HG03457 (cell line): Measurements from ENCODE around the gene CALHM5.
"Not testable (repeated sequence)": the region's sequence is repeated elsewhere in the genome, so short reads cannot be mapped to it uniquely, and the experiment has no call there.

ENCODE experiments used
- ATAC-seq: cut with Tn5 transposase; IDR thresholded peaks from one replicate; pipeline ENCODE4 v1.9.1; 2021; ENCODE audit warnings: moderate number of reproducible peaks; ENCODE audit not compliant: unreplicated experiment

CALHM5 gene, protein sequence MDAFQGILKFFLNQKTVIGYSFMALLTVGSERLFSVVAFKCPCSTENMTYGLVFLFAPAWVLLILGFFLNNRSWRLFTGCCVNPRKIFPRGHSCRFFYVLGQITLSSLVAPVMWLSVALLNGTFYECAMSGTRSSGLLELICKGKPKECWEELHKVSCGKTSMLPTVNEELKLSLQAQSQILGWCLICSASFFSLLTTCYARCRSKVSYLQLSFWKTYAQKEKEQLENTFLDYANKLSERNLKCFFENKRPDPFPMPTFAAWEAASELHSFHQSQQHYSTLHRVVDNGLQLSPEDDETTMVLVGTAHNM

DNA sequence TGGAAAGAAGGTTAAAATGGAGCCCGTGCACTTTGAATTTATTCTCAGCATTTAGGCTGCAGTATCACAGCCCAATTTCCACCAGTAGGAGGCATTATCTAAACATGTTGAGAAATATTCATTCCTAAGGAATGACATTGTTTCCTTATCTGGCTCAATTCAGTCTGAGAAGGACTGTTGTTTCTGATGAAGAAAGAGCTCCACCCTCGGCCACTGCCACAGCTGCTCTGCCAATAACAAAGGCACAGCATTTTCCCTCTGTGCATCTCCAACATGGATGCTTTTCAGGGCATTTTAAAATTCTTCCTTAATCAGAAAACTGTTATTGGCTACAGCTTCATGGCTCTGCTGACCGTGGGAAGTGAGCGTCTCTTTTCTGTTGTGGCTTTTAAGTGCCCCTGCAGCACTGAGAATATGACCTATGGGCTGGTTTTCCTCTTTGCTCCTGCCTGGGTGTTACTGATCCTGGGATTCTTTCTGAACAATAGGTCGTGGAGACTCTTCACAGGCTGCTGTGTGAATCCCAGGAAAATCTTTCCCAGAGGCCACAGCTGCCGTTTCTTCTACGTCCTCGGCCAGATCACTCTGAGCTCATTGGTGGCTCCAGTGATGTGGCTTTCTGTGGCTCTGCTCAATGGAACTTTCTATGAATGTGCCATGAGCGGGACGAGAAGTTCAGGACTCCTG lies at the start of gene CALHM5:
TSS of gene CALHM5 (plus strand) at position 216 of the 687 bp plus-strand sequence. CDS start at position 274, 58 bp downstream.
- ATAC-seq = no peak

DNA sequence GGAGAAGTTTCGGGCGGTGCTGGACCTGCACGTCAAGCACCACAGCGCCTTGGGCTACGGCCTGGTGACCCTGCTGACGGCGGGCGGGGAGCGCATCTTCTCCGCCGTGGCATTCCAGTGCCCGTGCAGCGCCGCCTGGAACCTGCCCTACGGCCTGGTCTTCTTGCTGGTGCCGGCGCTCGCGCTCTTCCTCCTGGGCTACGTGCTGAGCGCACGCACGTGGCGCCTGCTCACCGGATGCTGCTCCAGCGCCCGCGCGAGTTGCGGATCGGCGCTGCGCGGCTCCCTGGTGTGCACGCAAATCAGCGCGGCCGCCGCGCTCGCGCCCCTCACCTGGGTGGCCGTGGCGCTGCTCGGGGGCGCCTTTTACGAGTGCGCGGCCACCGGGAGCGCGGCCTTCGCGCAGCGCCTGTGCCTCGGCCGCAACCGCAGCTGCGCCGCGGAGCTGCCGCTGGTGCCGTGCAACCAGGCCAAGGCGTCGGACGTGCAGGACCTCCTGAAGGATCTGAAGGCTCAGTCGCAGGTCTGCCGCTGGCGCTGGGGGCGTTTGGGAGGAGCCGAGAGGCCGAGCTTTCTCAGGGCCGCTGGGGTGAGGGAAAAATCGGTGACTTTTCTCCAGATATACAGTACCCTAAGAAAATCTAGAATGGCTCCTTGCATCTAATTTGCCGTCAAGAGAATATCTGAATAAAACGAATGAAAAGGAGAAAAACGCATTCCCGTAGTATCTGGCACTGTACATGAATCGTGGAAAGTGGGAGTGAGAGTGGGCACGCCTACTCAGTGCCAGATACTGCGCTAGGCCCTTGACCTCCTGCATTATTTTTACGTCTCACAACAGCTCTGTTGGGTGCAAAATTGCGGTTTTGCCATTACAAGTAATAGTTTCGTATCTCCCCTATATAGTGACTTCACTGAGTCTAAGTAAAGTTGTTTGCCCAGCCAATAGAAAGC lies 49.2 kb upstream of the CALHM5 start:
- ATAC-seq = peak; percentile 67

DNA sequence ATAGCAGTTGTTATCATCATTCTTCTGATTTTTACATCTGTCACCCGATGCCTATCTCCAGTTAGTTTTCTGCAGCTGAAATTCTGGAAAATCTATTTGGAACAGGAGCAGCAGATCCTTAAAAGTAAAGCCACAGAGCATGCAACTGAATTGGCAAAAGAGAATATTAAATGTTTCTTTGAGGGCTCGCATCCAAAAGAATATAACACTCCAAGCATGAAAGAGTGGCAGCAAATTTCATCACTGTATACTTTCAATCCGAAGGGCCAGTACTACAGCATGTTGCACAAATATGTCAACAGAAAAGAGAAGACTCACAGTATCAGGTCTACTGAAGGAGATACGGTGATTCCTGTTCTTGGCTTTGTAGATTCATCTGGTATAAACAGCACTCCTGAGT lies 48.1 kb upstream of the CALHM5 start:
- ATAC-seq = no peak

DNA sequence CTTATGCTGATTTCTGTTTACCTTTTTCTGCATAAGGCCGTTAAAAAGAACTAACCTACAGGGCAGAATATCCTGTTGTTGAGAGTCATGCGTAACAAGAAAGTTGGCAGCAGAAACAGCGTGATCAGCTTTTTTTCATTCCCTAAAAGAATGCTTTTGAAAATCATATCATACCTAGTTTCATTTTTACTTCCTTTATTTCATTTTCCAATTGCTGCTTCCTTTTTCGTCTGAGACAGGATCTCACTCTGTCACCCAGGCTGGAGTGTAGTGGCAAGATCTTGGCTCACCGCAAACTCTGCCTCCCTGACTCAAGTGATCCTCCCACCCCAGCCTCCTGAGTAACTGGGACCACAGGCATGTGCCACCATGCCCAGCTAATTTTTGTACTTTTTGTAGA lies 46.2 kb upstream of the CALHM5 start:
- no peak for ATAC-seq

DNA sequence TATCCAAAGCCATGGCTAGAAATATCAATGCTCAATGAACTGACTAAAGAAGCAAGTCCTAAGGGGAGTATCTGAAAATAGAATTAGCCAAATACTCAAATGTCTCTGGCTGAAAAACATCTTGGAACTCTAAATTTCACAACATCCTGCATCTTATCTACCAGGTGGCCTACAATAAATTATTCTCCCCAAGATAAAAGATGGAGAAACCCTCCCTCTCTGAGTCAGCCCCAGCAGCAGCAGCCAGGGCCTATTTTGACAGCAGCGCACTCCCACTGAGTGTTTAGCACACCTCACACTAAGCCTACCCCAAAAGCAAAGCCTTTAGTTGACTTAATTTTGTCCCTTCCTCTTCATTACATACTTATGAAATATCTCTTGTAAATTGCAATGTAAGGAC lies 44.3 kb upstream of the CALHM5 start:
- ATAC-seq = no peak

DNA sequence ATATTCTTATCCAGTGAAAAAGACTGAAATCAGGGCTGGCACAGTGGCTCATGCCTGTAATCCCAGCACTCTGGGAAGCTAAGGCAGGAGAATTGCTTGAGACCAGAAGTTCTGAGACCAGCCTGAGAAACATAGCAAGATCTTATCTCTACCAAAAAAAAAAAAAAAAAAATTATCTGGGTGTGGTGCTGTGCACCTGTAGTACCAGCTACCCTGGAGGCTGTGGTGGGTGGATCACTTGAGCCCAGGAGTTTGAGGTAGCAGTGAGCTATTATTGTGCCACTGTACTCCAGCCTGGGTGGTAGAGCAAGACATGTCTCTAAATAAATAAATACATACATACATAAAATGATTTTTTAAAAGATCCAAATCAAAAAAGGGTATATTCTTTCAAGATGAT lies 43.9 kb upstream of the CALHM5 start:
- no peak for ATAC-seq

DNA sequence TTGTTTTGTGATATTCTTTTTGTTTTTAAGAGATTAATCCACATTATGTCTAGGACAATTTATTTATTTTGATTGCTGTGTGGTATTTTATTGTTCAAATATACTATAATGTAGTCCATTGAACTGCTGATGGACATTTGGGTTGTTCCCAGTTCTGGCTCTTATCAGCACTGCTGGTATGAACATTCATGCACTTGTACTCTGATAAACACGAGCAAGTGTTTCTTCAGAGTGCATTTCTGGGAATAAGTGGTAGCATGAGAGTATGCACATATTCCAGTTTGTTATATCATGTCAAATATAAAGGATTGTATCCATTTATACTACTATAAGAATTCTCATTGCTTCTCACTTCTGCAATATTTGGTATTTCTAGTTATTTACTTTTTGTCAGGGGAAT lies 43.1 kb upstream of the CALHM5 start:
- no peak for ATAC-seq

DNA sequence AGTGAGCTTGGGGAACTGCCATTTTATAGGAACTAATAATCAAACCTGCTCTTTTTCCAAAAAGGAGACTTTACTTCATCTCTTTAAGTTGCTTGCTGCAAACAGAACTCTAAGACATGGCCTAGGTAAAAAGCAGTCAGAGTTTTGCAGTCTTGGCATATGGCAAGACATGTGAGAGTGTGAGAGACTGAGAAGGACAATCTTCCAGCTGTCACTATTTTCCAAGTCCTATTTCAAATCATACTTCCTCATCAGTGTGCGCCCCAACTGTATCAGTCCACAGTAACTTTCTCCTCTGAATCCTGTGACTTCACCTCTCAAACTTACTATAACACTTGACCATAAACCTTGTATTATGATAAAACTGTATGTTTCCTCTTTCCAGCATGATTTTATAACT lies 39.9 kb upstream of the CALHM5 start:
- ATAC-seq = no peak

DNA sequence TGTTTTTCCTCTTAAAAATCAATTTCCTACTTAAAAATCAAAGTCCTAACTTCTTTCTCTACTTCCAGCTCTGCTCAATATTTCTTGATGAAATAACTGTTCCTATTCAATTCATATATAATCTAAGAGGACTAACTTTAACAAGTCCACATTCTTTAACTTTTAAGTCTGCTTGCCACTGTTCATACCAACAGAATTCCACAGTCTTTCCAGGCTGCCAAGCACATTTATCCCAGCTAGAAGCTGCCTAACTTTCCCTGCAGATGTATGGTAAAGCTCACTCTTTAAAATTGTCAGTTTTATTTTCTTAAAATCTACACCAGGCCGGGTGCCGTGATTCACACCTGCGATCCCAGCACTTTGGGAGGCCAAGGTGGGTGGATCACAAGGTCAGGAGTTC lies 38.7 kb upstream of the CALHM5 start:
- ATAC-seq = no peak

DNA sequence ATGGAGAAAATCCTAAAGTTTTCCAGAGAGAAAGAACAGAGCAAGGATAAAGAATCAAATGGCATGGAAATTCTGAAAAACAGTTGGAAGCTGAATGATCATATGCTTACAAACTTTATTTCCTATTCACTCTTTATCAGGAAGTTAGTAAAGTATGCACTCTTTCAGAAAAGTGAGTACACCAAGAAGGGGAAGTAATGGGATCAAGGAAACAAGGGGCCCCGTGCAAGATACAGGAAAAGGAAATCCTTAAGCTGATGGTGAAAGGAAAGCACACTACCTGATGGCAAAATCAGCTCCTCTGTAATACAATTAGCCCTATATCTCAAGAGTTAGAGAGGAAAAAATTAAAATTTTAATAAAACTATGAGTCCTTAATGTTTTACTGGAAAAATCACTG lies 36.3 kb upstream of the CALHM5 start:
- no peak for ATAC-seq

DNA sequence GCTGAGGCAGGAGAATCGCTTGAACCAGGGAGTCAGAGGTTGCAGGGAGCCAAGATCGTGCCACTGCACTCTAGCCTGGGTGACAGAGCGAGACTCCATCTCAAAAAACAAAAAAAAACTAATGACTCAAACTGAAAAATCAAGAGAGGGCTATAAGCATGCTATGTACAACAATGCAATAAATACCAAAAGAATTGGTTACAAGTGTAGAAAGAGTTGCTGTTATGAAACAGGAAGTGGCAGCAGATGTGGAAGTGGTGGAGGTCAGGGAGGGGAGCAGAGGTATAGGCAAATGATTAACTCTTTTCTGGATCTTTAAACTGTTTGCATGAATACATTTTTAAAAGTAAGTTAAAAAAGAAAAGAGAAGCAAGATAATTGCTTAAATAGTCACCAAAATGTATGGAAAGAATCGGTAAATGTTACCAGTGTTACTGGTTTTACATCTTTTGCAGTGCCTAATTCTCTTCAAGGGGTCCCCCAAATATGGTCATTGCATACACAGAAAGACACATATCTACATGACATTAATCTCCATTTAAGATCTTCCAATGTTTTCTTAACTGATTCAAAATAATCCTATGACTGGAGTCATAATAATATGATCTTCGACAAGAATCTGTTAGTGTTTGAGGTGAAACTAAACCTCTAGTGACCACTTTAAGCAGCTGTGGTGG lies 35.3 kb upstream of the CALHM5 start:
- peak; percentile 100 for ATAC-seq

DNA sequence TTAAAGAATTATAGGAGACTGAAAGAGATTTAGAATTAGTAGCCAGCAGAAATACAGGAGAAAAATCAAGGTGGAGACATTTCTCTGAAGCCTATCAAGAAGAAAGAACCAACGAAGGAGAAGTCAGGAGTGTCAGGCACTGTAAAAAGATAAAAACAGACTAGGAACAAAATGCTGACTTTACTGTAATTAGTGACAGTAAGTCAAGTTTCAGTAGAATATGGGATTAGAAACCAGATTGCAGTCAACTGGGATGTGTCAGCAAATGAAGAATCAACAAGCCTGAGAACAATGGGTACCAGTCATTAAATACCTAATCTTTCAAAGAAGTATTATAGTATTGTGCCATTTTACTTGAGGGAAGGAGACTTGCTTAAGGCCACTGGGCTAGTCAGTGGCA lies 28.7 kb upstream of the CALHM5 start:
- no peak for ATAC-seq

DNA sequence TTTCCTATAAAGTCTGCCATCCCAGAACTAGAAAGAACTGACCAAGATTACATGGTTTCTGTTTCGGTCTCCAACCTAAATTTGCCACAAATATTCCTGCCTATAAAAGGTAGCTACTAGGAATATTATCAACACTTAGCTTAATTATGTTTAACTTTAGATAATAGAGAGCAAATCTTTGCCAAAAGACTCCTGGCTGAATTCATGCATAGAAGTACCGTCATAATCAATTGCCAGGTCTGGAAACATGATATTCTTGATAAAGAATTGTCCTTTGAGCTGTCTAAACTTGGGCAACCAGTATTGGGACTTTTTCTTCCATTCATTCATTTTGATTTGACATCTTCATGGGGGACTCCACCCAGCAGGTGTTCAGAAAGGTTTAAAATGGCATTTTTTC lies 27.8 kb upstream of the CALHM5 start:
- ATAC-seq = no peak

DNA sequence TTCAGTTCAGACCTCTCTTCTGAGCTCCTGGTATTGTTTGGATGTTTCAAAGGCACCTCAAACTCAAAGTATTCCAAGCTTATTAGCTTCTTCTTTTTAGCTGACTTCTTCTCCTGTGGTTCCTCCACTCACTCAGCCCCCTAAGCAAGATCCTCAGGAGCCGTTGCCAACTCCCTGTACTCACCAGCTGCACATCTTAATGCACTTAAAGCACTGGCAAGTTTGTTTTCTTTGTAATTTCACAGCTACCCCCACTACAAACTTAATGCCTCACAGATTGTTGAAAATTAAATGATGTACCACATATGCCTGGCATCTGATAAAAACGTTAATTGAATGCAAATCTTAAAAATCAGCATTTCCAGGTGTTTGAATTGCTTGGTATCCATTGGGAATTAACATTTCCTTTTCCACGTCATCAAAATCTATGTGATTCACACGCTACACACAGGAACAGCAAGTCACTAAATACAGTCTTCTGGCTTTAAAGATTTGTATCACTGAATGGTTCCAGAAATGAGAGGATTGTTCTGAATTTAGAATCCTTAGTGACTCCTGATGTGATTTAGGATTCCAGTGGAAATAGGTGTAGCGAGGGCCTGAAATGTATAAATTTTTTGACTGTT lies 25.8 kb upstream of the CALHM5 start:
- ATAC-seq = no peak

DNA sequence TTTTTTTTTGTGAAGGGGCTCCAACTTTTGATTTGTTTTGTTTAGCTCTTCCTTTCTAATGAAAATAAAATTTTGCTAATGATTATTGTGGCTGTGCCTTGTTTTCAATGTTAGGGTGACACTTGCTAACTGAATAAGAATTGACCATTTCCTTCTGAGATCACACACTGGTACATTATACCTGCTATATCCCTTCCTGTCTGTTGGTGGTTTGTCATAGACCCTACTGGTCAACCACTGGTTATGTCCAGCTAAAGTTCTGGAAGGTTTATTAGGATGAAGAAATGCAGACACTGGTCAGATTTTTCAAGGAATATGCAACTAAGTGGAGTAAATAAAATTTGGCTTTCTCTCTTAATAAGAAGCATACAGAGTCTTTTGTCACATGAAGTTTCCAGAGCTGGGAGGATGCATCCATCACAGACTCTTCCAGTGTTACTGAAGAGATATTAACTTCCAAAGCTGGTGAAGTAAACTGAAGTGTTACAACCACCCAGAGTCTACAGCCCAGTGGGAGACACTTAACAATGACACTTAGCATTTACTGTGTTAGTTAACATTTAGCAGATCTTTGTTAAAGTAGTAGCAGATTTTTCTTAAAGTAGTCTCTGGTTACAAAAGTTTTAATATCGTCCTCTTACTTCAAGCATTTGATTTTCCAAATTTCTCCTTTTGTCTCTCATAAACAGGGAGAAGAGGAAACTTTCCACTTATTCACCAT lies 19.7 kb upstream of the CALHM5 start:
- ATAC-seq = no peak

DNA sequence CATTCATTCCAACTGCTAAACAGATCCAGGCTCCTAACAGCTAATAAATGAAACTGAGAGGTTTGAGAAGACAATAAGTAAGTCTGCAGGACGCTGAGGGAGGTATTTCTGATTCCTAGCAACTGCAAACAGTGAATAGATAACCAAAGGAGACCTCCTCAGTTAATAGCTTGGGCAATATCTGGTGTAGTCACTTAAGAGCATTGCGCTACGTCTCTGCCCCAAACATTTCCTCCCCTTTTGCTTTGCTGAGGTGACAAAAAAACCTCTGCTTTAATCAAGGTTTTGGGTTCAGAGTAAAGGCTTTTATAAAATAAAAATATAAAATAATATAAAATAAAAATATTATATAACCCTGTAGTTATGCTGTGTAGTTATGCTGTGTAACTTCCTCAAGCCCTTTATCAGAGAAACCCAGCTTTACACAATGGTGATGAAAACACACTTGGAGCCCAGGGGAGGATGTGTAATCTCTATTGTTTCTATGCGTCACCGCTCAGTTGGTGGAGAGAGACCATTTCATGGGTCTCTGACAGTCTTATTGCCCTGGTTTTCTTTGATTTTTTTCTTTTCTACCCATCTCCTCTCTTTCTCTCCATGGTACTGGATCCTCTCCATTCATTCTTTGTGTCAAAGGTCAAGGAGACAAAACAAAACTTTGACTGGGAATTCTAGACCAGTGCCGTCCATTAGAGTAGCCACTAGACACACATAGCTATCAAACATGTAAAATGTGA lies 18.9 kb upstream of the CALHM5 start:
- ATAC-seq = no peak

DNA sequence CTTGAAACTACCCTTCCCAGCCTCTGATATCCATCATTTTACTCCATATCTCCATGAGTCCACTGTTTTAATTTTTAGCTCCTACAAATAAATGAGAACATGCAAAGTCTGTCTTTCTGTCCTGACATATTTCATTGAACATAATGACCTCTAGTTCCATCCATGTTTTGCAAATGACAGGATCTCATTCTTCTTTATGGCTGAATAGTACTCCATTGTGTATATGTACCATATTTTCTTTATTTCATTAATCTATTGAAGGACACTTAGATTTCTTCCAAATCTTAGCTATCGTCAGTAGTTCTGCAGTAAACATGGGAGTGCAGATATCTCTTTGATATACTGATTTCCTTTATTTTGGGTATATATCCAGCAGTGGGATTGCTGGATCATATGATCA lies 16.3 kb upstream of the CALHM5 start:
- not testable (repeated sequence) for ATAC-seq

DNA sequence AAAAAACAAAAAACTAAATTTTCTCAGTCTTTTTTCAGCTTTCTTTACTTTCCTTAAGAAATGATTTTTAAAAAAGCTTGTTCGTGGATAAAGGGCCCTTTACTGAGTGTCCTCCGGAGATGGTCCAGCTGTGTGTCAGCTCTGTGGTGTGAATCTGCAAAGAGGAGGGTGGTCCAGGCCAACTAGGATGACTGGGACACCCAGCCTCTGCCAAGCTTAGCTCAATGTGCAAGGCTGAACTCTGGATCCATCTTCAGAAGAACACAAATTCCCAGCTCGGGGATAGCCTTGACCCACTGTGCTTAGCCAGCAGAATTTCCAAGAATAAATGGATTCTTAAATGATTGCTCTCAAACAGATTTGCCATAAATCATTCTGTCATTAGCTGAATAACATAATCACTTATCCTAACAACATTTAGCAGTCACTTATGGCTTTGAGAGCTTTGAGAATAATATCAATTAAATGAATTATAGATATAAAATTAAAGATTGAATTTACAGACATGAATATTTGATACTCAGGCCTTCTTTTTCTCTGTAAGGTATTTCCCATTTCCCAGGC lies 14.2 kb upstream of the CALHM5 start:
- no peak for ATAC-seq

DNA sequence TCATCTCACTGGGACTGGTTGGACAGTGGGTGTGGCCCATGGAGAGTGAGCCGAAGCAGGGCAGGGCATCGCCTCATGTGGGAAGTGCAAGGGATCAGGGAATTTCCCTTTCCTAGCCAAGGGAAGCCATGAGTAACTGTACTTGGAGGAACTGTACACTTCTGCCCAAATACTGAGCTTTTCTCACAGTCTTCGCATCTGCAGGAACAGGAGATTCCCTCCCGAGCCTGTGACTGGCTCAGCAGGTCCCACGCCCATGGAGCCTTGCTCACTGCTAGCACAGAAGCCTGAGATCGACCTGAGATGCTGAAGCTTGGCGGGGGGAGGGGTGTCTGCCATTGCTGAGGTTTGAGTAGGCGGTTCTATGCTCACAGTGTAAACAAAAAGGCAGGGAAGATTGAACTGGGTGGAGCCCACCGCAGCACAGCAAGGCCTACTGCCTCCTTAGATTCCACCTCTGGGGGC lies 10.4 kb upstream of the CALHM5 start:
- no peak for ATAC-seq
